Measurements from ENCODE around the gene OGA.

Gene OGA

GRCh38 chr10:101752241-101752640 lies 66.0 kb downstream of the OGA start:
- Histone ChIP-seq H3K36me3 (ENCODE audit: insufficient read depth, low read length) (no peaks in the 10 kb centered on the region), H3K4me3 (no peak overlapping the region), H3K9ac (ENCODE audit: insufficient read length) (no peak overlapping the region), H3K27ac (no peak overlapping the region), H3K9me3 (ENCODE audit: low read depth, low read length) (no peaks in the 10 kb centered on the region)
- no peak for TF ChIP-seq POLR2AphosphoS5 (IDR thresholded peaks at IDR 0.05; ENCODE audit: borderline replicate concordance, low read depth, low read length)
- TF ChIP-seq FOXP2 (optimal IDR thresholded peaks at IDR 0.05; ENCODE audit: control extremely low read depth, extremely low read length, insufficient read depth) = no peak
- TF ChIP-seq EZH2 (IDR thresholded peaks at IDR 0.05) = no peak
- DNase-seq (ENCODE audit: low read depth, low spot score) = no peak

- no peak for DNase-seq (ENCODE audit: low read depth, low spot score)
- H3K9ac ChIP-seq (ENCODE audit: insufficient read length) = no peak overlapping the region
- no peak overlapping the region for H3K4me3 ChIP-seq
- H3K27ac ChIP-seq = no peak overlapping the region
- TF ChIP-seq EZH2 (IDR thresholded peaks at IDR 0.05) = no peak
- TF ChIP-seq FOXP2 (optimal IDR thresholded peaks at IDR 0.05; ENCODE audit: control extremely low read depth, extremely low read length, insufficient read depth) = no peak
- no peak for TF ChIP-seq POLR2AphosphoS5 (IDR thresholded peaks at IDR 0.05; ENCODE audit: borderline replicate concordance, low read depth, low read length)
- no peaks in the 10 kb centered on the region for H3K36me3 ChIP-seq (ENCODE audit: insufficient read depth, low read length)
- no peaks in the 10 kb centered on the region for H3K9me3 ChIP-seq (ENCODE audit: low read depth, low read length)
Measured at GRCh38 chr10:101749047-101750016, 68.9 kb downstream of the OGA start.

- no peak overlapping the region for H3K27ac ChIP-seq
- H3K4me3 ChIP-seq = no peak overlapping the region
- DNase-seq (ENCODE audit: low read depth, low spot score) = no peak
- no peak overlapping the region for H3K9ac ChIP-seq (ENCODE audit: insufficient read length)
- H3K9me3 ChIP-seq (ENCODE audit: low read depth, low read length) = no peaks in the 10 kb centered on the region
- TF ChIP-seq FOXP2 (optimal IDR thresholded peaks at IDR 0.05; ENCODE audit: control extremely low read depth, extremely low read length, insufficient read depth) (no peak), POLR2AphosphoS5 (IDR thresholded peaks at IDR 0.05; ENCODE audit: borderline replicate concordance, low read depth, low read length) (no peak), EZH2 (IDR thresholded peaks at IDR 0.05) (no peak)
- H3K36me3 ChIP-seq (ENCODE audit: insufficient read depth, low read length) = no peaks in the 10 kb centered on the region
Measured at GRCh38 chr10:101748496-101748895, 69.7 kb downstream of the OGA start.

DNA sequence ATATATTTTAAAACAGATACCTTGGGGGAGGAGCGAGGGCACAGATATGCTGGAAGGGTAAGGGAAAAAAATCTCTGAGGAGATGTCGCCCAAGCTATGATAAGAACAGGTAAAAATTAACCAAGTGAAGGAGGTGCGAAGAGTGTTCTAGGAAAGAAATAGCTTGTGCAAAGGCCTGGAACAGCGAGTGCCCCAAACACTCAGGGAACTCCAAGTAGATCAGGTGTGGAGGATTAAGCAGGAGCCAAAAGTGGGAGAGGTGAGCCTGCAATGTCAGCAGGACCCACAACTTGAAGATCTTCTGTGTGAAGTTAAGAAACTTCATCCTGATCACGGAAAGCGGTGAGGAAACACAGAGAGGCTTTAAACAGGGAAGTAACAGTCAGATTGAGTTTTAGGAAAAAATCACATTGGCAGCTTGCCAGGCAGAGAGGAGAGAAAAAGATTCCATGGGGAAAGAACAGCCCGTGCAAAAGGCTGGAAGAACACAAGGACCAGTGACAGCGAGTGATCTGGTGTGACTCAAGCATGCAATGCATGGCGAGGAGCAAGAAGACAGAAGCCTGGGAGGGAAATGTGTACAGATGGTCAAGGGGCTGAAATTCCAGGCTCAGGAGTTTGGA lies 73.1 kb downstream of the OGA start:
- Histone ChIP-seq H3K4me3 (no peak overlapping the region), H3K9me3 (ENCODE audit: low read depth, low read length) (no peaks in the 10 kb centered on the region), H3K9ac (ENCODE audit: insufficient read length) (no peak overlapping the region), H3K27ac (no peak overlapping the region), H3K36me3 (ENCODE audit: insufficient read depth, low read length) (no peaks in the 10 kb centered on the region)
- no peak for DNase-seq (ENCODE audit: low read depth, low spot score)
- TF ChIP-seq FOXP2 (optimal IDR thresholded peaks at IDR 0.05; ENCODE audit: control extremely low read depth, extremely low read length, insufficient read depth) (no peak), EZH2 (IDR thresholded peaks at IDR 0.05) (no peak), POLR2AphosphoS5 (IDR thresholded peaks at IDR 0.05; ENCODE audit: borderline replicate concordance, low read depth, low read length) (no peak)

- no peak for DNase-seq (ENCODE audit: low read depth, low spot score)
- H3K9me3 ChIP-seq (ENCODE audit: low read depth, low read length) = no peaks in the 10 kb centered on the region
- no peak overlapping the region for H3K9ac ChIP-seq (ENCODE audit: insufficient read length)
- H3K4me3 ChIP-seq = no peak overlapping the region
- H3K27ac ChIP-seq = no peak overlapping the region
- TF ChIP-seq POLR2AphosphoS5 (IDR thresholded peaks at IDR 0.05; ENCODE audit: borderline replicate concordance, low read depth, low read length) (no peak), EZH2 (IDR thresholded peaks at IDR 0.05) (no peak), FOXP2 (optimal IDR thresholded peaks at IDR 0.05; ENCODE audit: control extremely low read depth, extremely low read length, insufficient read depth) (no peak)
- no peaks in the 10 kb centered on the region for H3K36me3 ChIP-seq (ENCODE audit: insufficient read depth, low read length)
Measured at GRCh38 chr10:101744267-101744666, 74.0 kb downstream of the OGA start.

DNA sequence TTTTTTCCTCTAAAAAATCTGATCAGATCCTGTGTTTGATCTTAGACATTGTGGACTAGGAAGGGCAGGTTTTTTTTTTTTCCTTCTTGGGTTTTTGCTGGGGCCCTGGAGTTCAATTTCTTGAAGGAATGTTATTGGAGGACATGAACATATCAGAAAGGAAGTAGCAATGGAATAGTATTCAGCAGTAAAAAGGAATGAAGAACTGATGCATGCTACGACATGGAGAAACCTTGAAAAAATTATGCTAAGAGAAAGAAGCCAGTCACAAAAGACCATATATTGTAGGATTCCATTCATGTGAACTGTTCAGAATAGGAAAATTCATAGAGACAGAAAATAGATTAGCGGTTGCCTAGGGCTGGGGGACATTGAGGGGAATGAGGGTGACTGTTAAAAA lies 76.3 kb downstream of the OGA start:
- Histone ChIP-seq H3K36me3 (ENCODE audit: insufficient read depth, low read length) (no peaks in the 10 kb centered on the region), H3K9me3 (ENCODE audit: low read depth, low read length) (no peaks in the 10 kb centered on the region), H3K9ac (ENCODE audit: insufficient read length) (no peak overlapping the region), H3K4me3 (no peak overlapping the region), H3K27ac (no peak overlapping the region)
- TF ChIP-seq FOXP2 (optimal IDR thresholded peaks at IDR 0.05; ENCODE audit: control extremely low read depth, extremely low read length, insufficient read depth) = no peak
- TF ChIP-seq EZH2 (IDR thresholded peaks at IDR 0.05) = no peak
- no peak for TF ChIP-seq POLR2AphosphoS5 (IDR thresholded peaks at IDR 0.05; ENCODE audit: borderline replicate concordance, low read depth, low read length)
- no peak for DNase-seq (ENCODE audit: low read depth, low spot score)

DNA sequence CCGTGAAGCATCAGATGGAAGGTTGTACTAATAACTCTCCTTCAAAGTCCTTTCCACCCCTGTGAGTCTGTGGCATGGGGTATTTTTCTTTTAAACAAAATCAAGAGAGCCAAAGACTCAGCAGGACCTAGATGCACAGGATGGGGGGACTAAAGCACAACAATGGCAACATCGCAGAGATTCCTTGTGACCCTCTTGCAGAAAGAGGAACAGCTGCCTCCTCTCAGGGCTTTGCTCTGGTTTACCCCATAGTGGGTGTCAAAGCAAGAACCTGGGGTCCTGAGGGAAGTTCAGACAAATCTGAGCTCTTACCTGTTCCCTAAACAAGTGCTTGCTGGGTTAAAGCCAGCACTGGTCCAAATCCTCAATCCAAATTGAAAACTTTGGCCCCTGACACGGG lies 81.6 kb downstream of the OGA start:
- Histone ChIP-seq H3K27ac (no peak overlapping the region), H3K9me3 (ENCODE audit: low read depth, low read length) (no peaks in the 10 kb centered on the region), H3K36me3 (ENCODE audit: insufficient read depth, low read length) (no peaks in the 10 kb centered on the region), H3K4me3 (no peak overlapping the region), H3K9ac (ENCODE audit: insufficient read length) (no peak overlapping the region)
- no peak for DNase-seq (ENCODE audit: low read depth, low spot score)
- no peak for TF ChIP-seq FOXP2 (optimal IDR thresholded peaks at IDR 0.05; ENCODE audit: control extremely low read depth, extremely low read length, insufficient read depth)
- no peak for TF ChIP-seq POLR2AphosphoS5 (IDR thresholded peaks at IDR 0.05; ENCODE audit: borderline replicate concordance, low read depth, low read length)
- TF ChIP-seq EZH2 (IDR thresholded peaks at IDR 0.05) = no peak
